ENCODE measurements around the gene OR6Y1. TPM values are rescaled to one million over a fixed set of nuclear protein-coding genes. Genes with fewer than 3 reads are reported as not detected.

The OR6Y1 gene, protein sequence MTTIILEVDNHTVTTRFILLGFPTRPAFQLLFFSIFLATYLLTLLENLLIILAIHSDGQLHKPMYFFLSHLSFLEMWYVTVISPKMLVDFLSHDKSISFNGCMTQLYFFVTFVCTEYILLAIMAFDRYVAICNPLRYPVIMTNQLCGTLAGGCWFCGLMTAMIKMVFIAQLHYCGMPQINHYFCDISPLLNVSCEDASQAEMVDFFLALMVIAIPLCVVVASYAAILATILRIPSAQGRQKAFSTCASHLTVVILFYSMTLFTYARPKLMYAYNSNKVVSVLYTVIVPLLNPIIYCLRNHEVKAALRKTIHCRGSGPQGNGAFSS
- not detected for total RNA-seq

DNA sequence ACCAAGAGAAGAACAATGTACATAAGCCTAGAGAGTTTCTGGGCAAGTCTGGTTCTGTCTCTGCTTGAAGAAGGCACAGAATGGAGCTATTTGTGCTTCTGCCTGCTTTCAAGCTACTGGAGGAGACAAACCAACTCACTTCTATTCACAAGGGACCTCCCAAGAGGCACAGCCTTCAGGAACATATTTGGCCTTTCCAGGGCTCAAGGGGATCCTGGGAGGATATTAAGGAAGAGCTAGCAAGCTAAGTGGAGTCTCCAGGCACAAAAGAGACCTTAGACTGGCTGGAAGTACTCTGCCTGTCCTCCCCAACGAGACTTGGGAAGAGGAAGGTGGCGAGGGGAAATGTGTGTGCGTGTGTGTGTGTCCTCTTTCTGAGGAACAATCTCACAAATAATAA is at the start of gene OR6Y1:
OR6Y1 (minus strand) TSS at position 54 of the 400 bp plus-strand sequence. CDS start 6,300 bp downstream, outside the sequence.
- Histone ChIP-seq H3K9me3 (no peaks in the 10 kb centered on the region), H3K4me1 (no peaks in the 10 kb centered on the region), H3K4me3 (no peak within 1 kb of the TSS), H3K27ac (peak within 1 kb of the TSS in 1 of 2 donors; percentile 16), H3K36me3 (no peaks in the 10 kb centered on the region), H3K27me3 (no peaks in the 10 kb centered on the region)
- TF ChIP-seq, protein P1, sequence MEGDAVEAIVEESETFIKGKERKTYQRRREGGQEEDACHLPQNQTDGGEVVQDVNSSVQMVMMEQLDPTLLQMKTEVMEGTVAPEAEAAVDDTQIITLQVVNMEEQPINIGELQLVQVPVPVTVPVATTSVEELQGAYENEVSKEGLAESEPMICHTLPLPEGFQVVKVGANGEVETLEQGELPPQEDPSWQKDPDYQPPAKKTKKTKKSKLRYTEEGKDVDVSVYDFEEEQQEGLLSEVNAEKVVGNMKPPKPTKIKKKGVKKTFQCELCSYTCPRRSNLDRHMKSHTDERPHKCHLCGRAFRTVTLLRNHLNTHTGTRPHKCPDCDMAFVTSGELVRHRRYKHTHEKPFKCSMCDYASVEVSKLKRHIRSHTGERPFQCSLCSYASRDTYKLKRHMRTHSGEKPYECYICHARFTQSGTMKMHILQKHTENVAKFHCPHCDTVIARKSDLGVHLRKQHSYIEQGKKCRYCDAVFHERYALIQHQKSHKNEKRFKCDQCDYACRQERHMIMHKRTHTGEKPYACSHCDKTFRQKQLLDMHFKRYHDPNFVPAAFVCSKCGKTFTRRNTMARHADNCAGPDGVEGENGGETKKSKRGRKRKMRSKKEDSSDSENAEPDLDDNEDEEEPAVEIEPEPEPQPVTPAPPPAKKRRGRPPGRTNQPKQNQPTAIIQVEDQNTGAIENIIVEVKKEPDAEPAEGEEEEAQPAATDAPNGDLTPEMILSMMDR (IDR thresholded peaks at IDR 0.05) = no peak
- DNase-seq (ENCODE audit: low spot score) = no peak

DNA sequence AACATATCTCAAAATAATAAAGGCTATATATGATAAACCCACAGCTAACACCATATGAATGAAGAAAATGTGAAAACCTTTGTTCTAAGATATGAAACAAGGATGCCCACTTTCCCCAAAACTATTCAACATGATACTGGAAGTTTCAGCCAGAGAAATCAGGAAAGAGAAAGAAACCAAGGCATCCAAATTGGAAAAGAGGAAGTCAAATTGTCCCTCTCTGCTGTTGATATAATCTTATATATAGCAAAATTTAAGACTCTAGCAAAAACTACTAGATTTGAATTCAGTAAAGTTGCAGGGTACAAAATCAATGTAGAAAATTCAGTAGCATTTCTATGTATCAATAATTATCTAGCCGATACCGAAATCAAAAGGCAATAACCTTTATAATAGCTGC is 46.5 kb upstream of the OR6Y1 start:
- peaks cover 0 to 17% of the 10 kb centered on the region in 2 donors for H3K9me3 ChIP-seq
- no peaks in the 10 kb centered on the region for H3K36me3 ChIP-seq
- H3K27ac ChIP-seq = no peak overlapping the region
- DNase-seq (ENCODE audit: low spot score) = no peak
- TF ChIP-seq, protein P1 (IDR thresholded peaks at IDR 0.05) = no peak
- no peaks in the 10 kb centered on the region for H3K4me1 ChIP-seq
- no peak overlapping the region for H3K4me3 ChIP-seq
- no peaks in the 10 kb centered on the region for H3K27me3 ChIP-seq

DNA sequence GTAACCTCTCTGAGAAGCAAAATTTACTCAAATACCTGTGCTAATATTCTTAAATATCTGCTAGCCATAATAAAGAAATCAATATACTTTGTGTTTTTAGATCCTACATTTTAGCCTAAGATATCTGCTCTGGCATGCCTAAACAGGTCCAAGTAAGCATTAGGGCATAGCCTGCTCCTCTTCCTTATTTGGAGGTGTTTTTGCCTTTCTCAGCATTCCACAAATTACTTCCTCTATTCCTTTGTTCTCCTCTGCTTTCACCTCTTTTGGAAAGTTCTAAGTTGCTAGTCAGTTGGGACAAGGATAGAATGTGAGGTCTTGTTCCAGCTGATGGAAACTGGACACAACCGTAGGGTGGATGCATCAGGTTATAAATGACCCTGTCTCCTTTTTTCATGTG is 32.7 kb upstream of the OR6Y1 start:
- TF ChIP-seq, protein P1 (IDR thresholded peaks at IDR 0.05) = no peak
- Histone ChIP-seq H3K9me3 (peaks cover 4 to 12% of the 10 kb centered on the region in 2 donors), H3K4me3 (no peak overlapping the region), H3K27ac (no peak overlapping the region), H3K4me1 (no peaks in the 10 kb centered on the region), H3K36me3 (no peaks in the 10 kb centered on the region), H3K27me3 (no peaks in the 10 kb centered on the region)
- no peak for DNase-seq (ENCODE audit: low spot score)

DNA sequence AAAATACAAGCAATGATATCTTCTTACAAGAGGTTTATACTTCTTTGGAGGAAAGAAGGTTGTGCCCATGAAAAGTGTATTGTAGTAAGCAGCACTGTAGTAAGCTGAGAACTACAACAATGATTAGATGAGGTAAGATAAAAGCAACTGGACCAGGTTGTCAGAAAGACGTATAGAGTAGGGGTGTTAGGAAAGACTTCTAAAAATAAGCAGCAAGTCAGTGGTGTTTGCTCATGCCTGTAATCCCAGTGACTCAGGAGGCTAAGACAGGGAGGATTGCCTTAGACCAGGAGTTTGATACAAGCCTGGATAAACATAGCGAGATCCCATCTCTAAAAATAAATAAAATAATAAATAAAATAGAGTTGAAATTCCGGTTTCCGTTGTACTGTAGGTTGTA is 29.8 kb upstream of the OR6Y1 start:
- Histone ChIP-seq H3K4me3 (no peak overlapping the region), H3K27me3 (no peaks in the 10 kb centered on the region), H3K27ac (no peak overlapping the region), H3K4me1 (no peaks in the 10 kb centered on the region), H3K9me3 (peaks cover 4 to 11% of the 10 kb centered on the region in 2 donors), H3K36me3 (no peaks in the 10 kb centered on the region)
- TF ChIP-seq, protein P1 (IDR thresholded peaks at IDR 0.05) = no peak
- no peak for DNase-seq (ENCODE audit: low spot score)

DNA sequence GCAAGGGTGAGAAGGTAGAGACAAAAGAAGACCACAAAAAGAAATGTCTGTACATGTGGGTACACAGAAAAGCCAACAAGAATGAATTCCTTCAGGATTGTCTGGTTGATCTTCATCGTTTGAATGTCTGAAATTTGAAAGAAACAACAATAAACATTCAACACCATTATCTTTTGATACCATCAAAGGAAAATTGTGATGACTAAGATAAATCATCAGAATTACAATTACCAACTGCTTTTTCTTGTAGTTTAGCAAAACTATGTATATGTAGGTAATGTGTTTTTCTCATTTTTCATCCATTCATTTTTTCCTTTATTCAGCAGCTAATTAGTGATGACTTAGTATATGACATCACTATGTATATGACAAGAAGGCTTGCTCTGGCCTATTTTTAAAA is 25.5 kb upstream of the OR6Y1 start, which contains the start of gene OR10X1:
OR10X1 (minus strand) TSS at position 167 of the 400 bp plus-strand sequence; CDS start at position 167, 0 bp downstream.
- DNase-seq (ENCODE audit: low spot score) = no peak
- no peak within 1 kb of the TSS for H3K27ac ChIP-seq

More for the DNA sequence above, 25.5 kb upstream of the OR6Y1 start, which contains the start of gene OR10X1:
- no peaks in the 10 kb centered on the region for H3K27me3 ChIP-seq
- H3K9me3 ChIP-seq = no peaks in the 10 kb centered on the region
- no peak within 1 kb of the TSS for H3K4me3 ChIP-seq
- H3K4me1 ChIP-seq = no peaks in the 10 kb centered on the region
- TF ChIP-seq, protein P1 (IDR thresholded peaks at IDR 0.05) = no peak
- no peaks in the 10 kb centered on the region for H3K36me3 ChIP-seq
